Measurements from ENCODE around the gene TBCEL.

Gene TBCEL

DNA sequence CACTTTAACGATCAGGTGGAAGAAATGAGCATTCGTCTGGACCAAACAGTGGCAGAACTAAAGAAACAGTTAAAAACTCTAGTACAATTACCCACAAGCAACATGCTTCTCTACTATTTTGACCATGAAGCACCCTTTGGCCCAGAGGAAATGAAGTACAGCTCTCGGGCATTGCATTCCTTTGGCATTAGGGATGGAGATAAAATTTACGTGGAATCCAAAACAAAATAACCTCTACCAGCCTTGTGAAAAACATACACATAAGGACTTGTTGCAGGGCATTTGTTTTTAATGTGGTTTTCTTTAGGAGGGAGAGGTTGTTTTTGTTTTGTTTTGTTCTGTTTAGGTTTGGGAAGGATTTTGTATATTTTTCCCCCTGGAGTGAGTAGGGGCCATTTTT lies 63.0 kb downstream of the TBCEL start:
- no peaks in the 10 kb centered on the region for H3K9me3 ChIP-seq (ENCODE audit: severe bottlenecking)
- peaks cover 11% of the 10 kb centered on the region; the same call in 1 of the 2 replicates for H3K36me3 ChIP-seq (ENCODE audit: low read depth)
- no peak overlapping the region for H3K27ac ChIP-seq (ENCODE audit: poor library complexity, severe bottlenecking)
- no peaks in the 10 kb centered on the region for H3K27me3 ChIP-seq (ENCODE audit: insufficient read depth, poor library complexity, severe bottlenecking)
- DNase-seq (ENCODE audit: low spot score): no peak
- TF ChIP-seq, protein P1, sequence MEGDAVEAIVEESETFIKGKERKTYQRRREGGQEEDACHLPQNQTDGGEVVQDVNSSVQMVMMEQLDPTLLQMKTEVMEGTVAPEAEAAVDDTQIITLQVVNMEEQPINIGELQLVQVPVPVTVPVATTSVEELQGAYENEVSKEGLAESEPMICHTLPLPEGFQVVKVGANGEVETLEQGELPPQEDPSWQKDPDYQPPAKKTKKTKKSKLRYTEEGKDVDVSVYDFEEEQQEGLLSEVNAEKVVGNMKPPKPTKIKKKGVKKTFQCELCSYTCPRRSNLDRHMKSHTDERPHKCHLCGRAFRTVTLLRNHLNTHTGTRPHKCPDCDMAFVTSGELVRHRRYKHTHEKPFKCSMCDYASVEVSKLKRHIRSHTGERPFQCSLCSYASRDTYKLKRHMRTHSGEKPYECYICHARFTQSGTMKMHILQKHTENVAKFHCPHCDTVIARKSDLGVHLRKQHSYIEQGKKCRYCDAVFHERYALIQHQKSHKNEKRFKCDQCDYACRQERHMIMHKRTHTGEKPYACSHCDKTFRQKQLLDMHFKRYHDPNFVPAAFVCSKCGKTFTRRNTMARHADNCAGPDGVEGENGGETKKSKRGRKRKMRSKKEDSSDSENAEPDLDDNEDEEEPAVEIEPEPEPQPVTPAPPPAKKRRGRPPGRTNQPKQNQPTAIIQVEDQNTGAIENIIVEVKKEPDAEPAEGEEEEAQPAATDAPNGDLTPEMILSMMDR (IDR thresholded peaks at IDR 0.05; ENCODE audit: poor library complexity, severe bottlenecking): no peak
- H3K4me1 ChIP-seq (ENCODE audit: insufficient read depth, poor library complexity, severe bottlenecking): no peaks in the 10 kb centered on the region
- ATAC-seq (ENCODE audit: low read depth): no peak
- H3K4me3 ChIP-seq (ENCODE audit: severe bottlenecking): no peak overlapping the region

GRCh38 chr11:121089566-121089965 lies 65.7 kb downstream of the TBCEL start:
- DNase-seq (ENCODE audit: low spot score) (no peak), ATAC-seq (ENCODE audit: low read depth) (no peak)
- H3K27me3 ChIP-seq (ENCODE audit: insufficient read depth, poor library complexity, severe bottlenecking): no peaks in the 10 kb centered on the region
- TF ChIP-seq, protein P1 (IDR thresholded peaks at IDR 0.05; ENCODE audit: poor library complexity, severe bottlenecking): no peak
- peaks cover 11% of the 10 kb centered on the region; the same call in 1 of the 2 replicates for H3K36me3 ChIP-seq (ENCODE audit: low read depth)
- H3K4me1 ChIP-seq (ENCODE audit: insufficient read depth, poor library complexity, severe bottlenecking): no peaks in the 10 kb centered on the region
- no peak overlapping the region for H3K27ac ChIP-seq (ENCODE audit: poor library complexity, severe bottlenecking)
- H3K4me3 ChIP-seq (ENCODE audit: severe bottlenecking): no peak overlapping the region
- no peaks in the 10 kb centered on the region for H3K9me3 ChIP-seq (ENCODE audit: severe bottlenecking)

- no peak for DNase-seq (ENCODE audit: low spot score)
- no peaks in the 10 kb centered on the region for H3K9me3 ChIP-seq (ENCODE audit: severe bottlenecking)
- TF ChIP-seq, protein P1 (IDR thresholded peaks at IDR 0.05; ENCODE audit: poor library complexity, severe bottlenecking): no peak
- no peaks in the 10 kb centered on the region for H3K4me1 ChIP-seq (ENCODE audit: insufficient read depth, poor library complexity, severe bottlenecking)
- no peak overlapping the region for H3K27ac ChIP-seq (ENCODE audit: poor library complexity, severe bottlenecking)
- no peak overlapping the region for H3K4me3 ChIP-seq (ENCODE audit: severe bottlenecking)
- H3K36me3 ChIP-seq (ENCODE audit: low read depth): peaks cover 11% of the 10 kb centered on the region; the same call in 1 of the 2 replicates
- ATAC-seq (ENCODE audit: low read depth): no peak
- no peaks in the 10 kb centered on the region for H3K27me3 ChIP-seq (ENCODE audit: insufficient read depth, poor library complexity, severe bottlenecking)
Measured at GRCh38 chr11:121090145-121090721, 66.3 kb downstream of the TBCEL start.

GRCh38 chr11:121091492-121092152 lies 67.7 kb downstream of the TBCEL start:
- Histone ChIP-seq H3K36me3 (ENCODE audit: low read depth) (peaks cover 7% of the 10 kb centered on the region; the same call in 1 of the 2 replicates), H3K27ac (ENCODE audit: poor library complexity, severe bottlenecking) (no peak overlapping the region), H3K27me3 (ENCODE audit: insufficient read depth, poor library complexity, severe bottlenecking) (no peaks in the 10 kb centered on the region), H3K4me3 (ENCODE audit: severe bottlenecking) (no peak overlapping the region), H3K9me3 (ENCODE audit: severe bottlenecking) (no peaks in the 10 kb centered on the region), H3K4me1 (ENCODE audit: insufficient read depth, poor library complexity, severe bottlenecking) (no peaks in the 10 kb centered on the region)
- TF ChIP-seq, protein P1 (IDR thresholded peaks at IDR 0.05; ENCODE audit: poor library complexity, severe bottlenecking): no peak
- no peak for DNase-seq (ENCODE audit: low spot score)
- no peak for ATAC-seq (ENCODE audit: low read depth)

DNA sequence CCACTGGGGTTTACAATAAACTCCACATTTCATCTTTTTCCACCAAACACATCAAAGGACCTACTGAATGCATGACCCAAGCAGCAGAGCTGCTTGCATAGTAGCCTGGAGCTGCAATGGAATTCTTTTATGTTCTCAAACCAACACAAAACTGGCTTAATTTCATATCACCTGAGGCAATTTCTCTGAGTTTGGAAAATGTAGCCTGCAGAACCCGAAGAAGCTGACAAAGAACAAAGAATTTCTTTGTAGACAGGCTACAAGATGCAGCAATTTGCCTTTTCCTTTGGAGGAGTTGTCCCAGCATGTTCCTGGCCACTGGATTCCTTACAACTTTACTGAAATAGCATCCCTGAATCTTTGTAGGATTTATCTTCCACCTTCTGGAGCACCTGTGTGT lies 71.7 kb downstream of the TBCEL start:
- H3K9me3 ChIP-seq (ENCODE audit: severe bottlenecking): no peaks in the 10 kb centered on the region
- H3K4me1 ChIP-seq (ENCODE audit: insufficient read depth, poor library complexity, severe bottlenecking): no peaks in the 10 kb centered on the region
- no peaks in the 10 kb centered on the region for H3K36me3 ChIP-seq (ENCODE audit: low read depth)
- no peak overlapping the region for H3K27ac ChIP-seq (ENCODE audit: poor library complexity, severe bottlenecking)
- TF ChIP-seq, protein P1 (IDR thresholded peaks at IDR 0.05; ENCODE audit: poor library complexity, severe bottlenecking): no peak
- DNase-seq (ENCODE audit: low spot score) (no peak), ATAC-seq (ENCODE audit: low read depth) (no peak)
- no peak overlapping the region for H3K4me3 ChIP-seq (ENCODE audit: severe bottlenecking)
- no peaks in the 10 kb centered on the region for H3K27me3 ChIP-seq (ENCODE audit: insufficient read depth, poor library complexity, severe bottlenecking)

Data from RWPE2 (cell line).